DOHH2 (cell line): ENCODE data around the gene LRPPRC.

Experiments used
- H3F3A ChIP-seq: fragments of 200-600 bp; sonication (generic), shearing (Covaris generic); 2 replicates; pipeline ENCODE4 v1.6.0; 2016; ENCODE audit warnings: antibody characterized with exemption, mild to moderate bottlenecking; ENCODE audit not compliant: control insufficient read depth, insufficient read depth
- H3K27ac ChIP-seq: fragments of 200-600 bp; sonication (generic); 2 replicates; pipeline ENCODE4 v1.5.1; 2014; ENCODE audit warnings: low read depth, mild to moderate bottlenecking, low read length, moderate library complexity
- H3K27me3 ChIP-seq: fragments of 200-600 bp; sonication (generic); 2 replicates; pipeline ENCODE4 v1.6.1; 2014; ENCODE audit warnings: mild to moderate bottlenecking, low read length, mixed read lengths; ENCODE audit not compliant: control insufficient read depth
- H3K36me3 ChIP-seq: fragments of 200-600 bp; sonication (generic); 2 replicates; pipeline ENCODE4 v1.6.1; 2014; ENCODE audit warnings: mild to moderate bottlenecking, low read length, moderate library complexity, mixed read lengths; ENCODE audit not compliant: control insufficient read depth
- H3K4me1 ChIP-seq: fragments of 200-600 bp; sonication (generic); 2 replicates; pipeline ENCODE4 v1.6.1; 2014; ENCODE audit warnings: mild to moderate bottlenecking, low read length, mixed read lengths; ENCODE audit not compliant: control insufficient read depth
- H3K4me2 ChIP-seq: fragments of 200-600 bp; sonication (generic); 2 replicates; pipeline ENCODE4 v1.6.0; 2014; ENCODE audit warnings: mild to moderate bottlenecking, low read length, moderate library complexity
- H3K4me3 ChIP-seq: fragments of 200-600 bp; sonication (generic); 2 replicates; pipeline ENCODE4 v1.5.1; 2014; ENCODE audit warnings: mild to moderate bottlenecking, low read length, mixed read lengths
- H3K79me2 ChIP-seq: fragments of 200-600 bp; sonication (generic); 2 replicates; pipeline ENCODE4 v1.6.1; 2014; ENCODE audit warnings: mild to moderate bottlenecking, low read length, mixed read lengths; ENCODE audit not compliant: control insufficient read depth
- H3K9me2 ChIP-seq: fragments of 200-600 bp; sonication (generic); replicated peaks from 2 replicates; pipeline ENCODE4 v1.6.1; 2014; ENCODE audit warnings: mild to moderate bottlenecking, low read length, mixed read lengths; ENCODE audit not compliant: control insufficient read depth
- H3K9me3 ChIP-seq: fragments of 200-600 bp; sonication (generic); 2 replicates; pipeline ENCODE4 v1.6.1; 2014; ENCODE audit warnings: antibody characterized with exemption, low read length, mixed read lengths; ENCODE audit not compliant: control insufficient read depth, insufficient read depth
- H4K20me1 ChIP-seq: fragments of 200-600 bp; sonication (generic); 2 replicates; pipeline ENCODE4 v1.6.0; 2014; ENCODE audit warnings: low read depth, mild to moderate bottlenecking, antibody characterized with exemption, low read length, moderate library complexity; ENCODE audit not compliant: control insufficient read depth, insufficient read depth
- CTCF ChIP-seq: fragments of 200-600 bp; sonication (generic); IDR thresholded peaks from one replicate; pipeline ENCODE4 v1.5.1; 2014; ENCODE audit warnings: antibody characterized with exemption, mild to moderate bottlenecking, low read depth, low read length; ENCODE audit not compliant: poor library complexity, severe bottlenecking
- EZH2phosphoT487 ChIP-seq: fragments of 200-600 bp; sonication (generic); IDR thresholded peaks from 2 replicates; pipeline ENCODE4 v1.6.1; 2017; ENCODE audit warnings: borderline replicate concordance, mild to moderate bottlenecking, antibody characterized with exemption, low read length, moderate library complexity, mixed read lengths

Gene LRPPRC

GRCh38 chr2:43880471-43880870 is 115.3 kb downstream of the LRPPRC start:
- no peaks in the 10 kb centered on the region for H3K9me2 ChIP-seq
- H4K20me1 ChIP-seq = no peaks in the 10 kb centered on the region
- H3K9me3 ChIP-seq = no peaks in the 10 kb centered on the region
- no peaks in the 10 kb centered on the region for H3K36me3 ChIP-seq
- TF ChIP-seq CTCF = no peak
- no peak for TF ChIP-seq EZH2phosphoT487
- no peak overlapping the region for H3K27ac ChIP-seq
- no peak overlapping the region for H3K4me3 ChIP-seq
- no peaks in the 10 kb centered on the region for H3K79me2 ChIP-seq
- H3F3A ChIP-seq = peaks cover 5% of the 10 kb centered on the region; the same call in 1 of the 2 replicates
- no peaks in the 10 kb centered on the region for H3K4me1 ChIP-seq
- no peaks in the 10 kb centered on the region for H3K27me3 ChIP-seq
- H3K4me2 ChIP-seq = no peak overlapping the region

GRCh38 chr2:43879261-43879660 is 116.5 kb downstream of the LRPPRC start:
- Histone ChIP-seq H3K4me2 (no peak overlapping the region), H3K36me3 (no peaks in the 10 kb centered on the region), H3K79me2 (no peaks in the 10 kb centered on the region), H4K20me1 (no peaks in the 10 kb centered on the region), H3K9me2 (no peaks in the 10 kb centered on the region), H3K4me1 (no peaks in the 10 kb centered on the region), H3F3A (0 out of 2 replicates have a peak, but pooled peaks cover 2% of the 10 kb centered on the region), H3K27me3 (no peaks in the 10 kb centered on the region), H3K27ac (no peak overlapping the region), H3K4me3 (no peak overlapping the region), H3K9me3 (no peaks in the 10 kb centered on the region)
- no peak for TF ChIP-seq EZH2phosphoT487
- no peak for TF ChIP-seq CTCF

- Histone ChIP-seq H3F3A (0 out of 2 replicates have a peak, but pooled peaks cover 2% of the 10 kb centered on the region), H4K20me1 (no peaks in the 10 kb centered on the region), H3K4me2 (no peak overlapping the region), H3K79me2 (no peaks in the 10 kb centered on the region), H3K4me3 (no peak overlapping the region), H3K9me2 (no peaks in the 10 kb centered on the region), H3K36me3 (no peaks in the 10 kb centered on the region), H3K27me3 (no peaks in the 10 kb centered on the region), H3K27ac (no peak overlapping the region), H3K4me1 (no peaks in the 10 kb centered on the region), H3K9me3 (no peaks in the 10 kb centered on the region)
- TF ChIP-seq CTCF (peak; percentile 96), EZH2phosphoT487 (no peak)
These were observed 117.9 kb downstream of the LRPPRC start for GRCh38 chr2:43877782-43878464.
